GM12874 (cell line): ENCODE data around the gene BBS12.

Experiments used
- CTCF ChIP-seq: IDR thresholded peaks from 2 replicates; pipeline ENCODE4 v1.5.1; 2011; ENCODE audit warnings: low read depth, mild to moderate bottlenecking, control low read depth, low read length, moderate library complexity; ENCODE audit not compliant: insufficient read depth

The BBS12 gene

GRCh38 chr4:122695226-122695625, 37.3 kb upstream of the BBS12 start:
- no peak for TF ChIP-seq CTCF

- TF ChIP-seq CTCF = no peak
Measured at GRCh38 chr4:122700178-122700725, 32.3 kb upstream of the BBS12 start.

- no peak for TF ChIP-seq CTCF
Measured at GRCh38 chr4:122701061-122701460, 31.4 kb upstream of the BBS12 start.

GRCh38 chr4:122701965-122702364, 30.5 kb upstream of the BBS12 start:
- TF ChIP-seq CTCF = no peak

- no peak for TF ChIP-seq CTCF
Measured at GRCh38 chr4:122702939-122703338, 29.6 kb upstream of the BBS12 start.

- no peak for TF ChIP-seq CTCF
Measured at GRCh38 chr4:122703868-122704267, 28.6 kb upstream of the BBS12 start.

- no peak for TF ChIP-seq CTCF
Measured at GRCh38 chr4:122705009-122705408, 27.5 kb upstream of the BBS12 start.
